GM10248 (cell line): ENCODE measurements around the gene BCKDHB.
"Not testable (repeated sequence)": the region's sequence is repeated elsewhere in the genome, so short reads cannot be mapped to it uniquely, and the experiment has no call there.

ENCODE experiments used
- CTCF ChIA-PET: fragments of 300-600 bp; sonication (Branson Sonifier 250); formaldehyde crosslinking; extraction: SDS; loops from one replicate; lab custom pipeline; 2021; ENCODE audit warnings: antibody characterized with exemption; lab: Yijun Ruan, JAX
- POLR2A ChIA-PET: fragments of 350-650 bp; sonication (Branson Sonifier 250); formaldehyde crosslinking; extraction: SDS; loops from one replicate; lab custom pipeline; 2020; ENCODE audit warnings: antibody characterized with exemption; lab: Yijun Ruan, JAX
- DNase-seq: peaks from one replicate; pipeline ENCODE4 v3.0.0; 2012; ENCODE audit errors: extremely low spot score
- TF ChIP-seq, protein P1 (sequence below): IDR thresholded peaks from 2 replicates; pipeline ENCODE4 v1.5.1; 2012; ENCODE audit warnings: mild to moderate bottlenecking, low read depth; ENCODE audit errors: extremely low read depth, missing control alignments, control extremely low read depth

The BCKDHB gene

DNA sequence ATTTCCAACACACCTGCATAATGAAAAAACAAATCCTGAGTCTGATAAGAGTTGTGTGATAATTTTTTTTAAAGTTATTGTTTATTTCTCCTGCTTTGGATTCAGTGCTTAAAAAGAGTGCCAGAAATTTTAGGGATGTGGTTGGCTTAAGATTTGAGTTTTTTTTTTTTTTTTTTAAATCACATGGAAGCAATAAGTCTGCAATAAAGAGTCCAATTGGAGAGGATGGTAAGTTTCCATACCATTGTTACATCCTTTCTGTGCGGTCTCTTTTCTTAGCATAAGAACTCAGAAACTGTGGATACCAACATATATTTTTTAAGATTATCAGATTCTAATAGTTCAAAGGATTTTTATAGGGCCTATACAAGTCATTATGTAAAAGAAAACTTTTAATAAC, 171.0 kb downstream of the BCKDHB start:
- CTCF ChIA-PET = no interaction called here
- POLR2A ChIA-PET = no interaction called here
- TF ChIP-seq, protein P1, sequence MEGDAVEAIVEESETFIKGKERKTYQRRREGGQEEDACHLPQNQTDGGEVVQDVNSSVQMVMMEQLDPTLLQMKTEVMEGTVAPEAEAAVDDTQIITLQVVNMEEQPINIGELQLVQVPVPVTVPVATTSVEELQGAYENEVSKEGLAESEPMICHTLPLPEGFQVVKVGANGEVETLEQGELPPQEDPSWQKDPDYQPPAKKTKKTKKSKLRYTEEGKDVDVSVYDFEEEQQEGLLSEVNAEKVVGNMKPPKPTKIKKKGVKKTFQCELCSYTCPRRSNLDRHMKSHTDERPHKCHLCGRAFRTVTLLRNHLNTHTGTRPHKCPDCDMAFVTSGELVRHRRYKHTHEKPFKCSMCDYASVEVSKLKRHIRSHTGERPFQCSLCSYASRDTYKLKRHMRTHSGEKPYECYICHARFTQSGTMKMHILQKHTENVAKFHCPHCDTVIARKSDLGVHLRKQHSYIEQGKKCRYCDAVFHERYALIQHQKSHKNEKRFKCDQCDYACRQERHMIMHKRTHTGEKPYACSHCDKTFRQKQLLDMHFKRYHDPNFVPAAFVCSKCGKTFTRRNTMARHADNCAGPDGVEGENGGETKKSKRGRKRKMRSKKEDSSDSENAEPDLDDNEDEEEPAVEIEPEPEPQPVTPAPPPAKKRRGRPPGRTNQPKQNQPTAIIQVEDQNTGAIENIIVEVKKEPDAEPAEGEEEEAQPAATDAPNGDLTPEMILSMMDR = no peak
- DNase-seq = no peak

DNA sequence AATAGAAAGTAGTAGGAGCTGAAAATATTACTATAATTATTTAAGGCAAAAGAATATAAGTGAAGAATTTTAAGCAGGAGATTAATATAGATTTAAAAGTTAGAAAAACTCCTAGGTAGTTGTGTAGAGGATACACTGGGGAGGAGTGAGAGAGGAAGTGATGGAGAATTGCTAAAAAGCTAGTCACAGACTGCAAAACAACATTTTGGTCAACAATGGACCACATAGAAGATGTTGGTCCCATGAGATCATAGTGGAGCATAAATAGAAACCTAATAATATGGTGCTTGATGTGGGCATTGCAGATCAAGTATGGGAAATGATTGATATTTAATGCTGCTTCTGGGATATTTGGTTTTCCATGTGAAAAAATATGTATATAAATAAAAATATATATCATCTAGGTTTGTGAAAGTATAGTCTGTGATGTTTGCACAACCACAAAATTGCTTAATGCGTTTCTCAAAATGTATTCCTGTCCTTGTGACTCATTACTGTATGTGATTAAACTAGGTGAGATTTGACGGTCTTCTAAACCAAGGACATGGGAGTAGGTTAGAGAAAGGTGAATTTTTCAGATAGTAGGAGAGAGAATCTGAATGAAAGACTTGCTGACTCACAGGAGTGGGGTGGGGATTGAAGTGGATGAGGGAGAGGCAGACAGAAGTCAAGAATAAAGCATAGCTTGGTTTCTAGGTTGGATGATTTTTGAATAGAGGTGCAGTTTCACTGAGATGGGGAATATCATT, 174.0 kb downstream of the BCKDHB start:
- CTCF ChIA-PET = no interaction called here
- POLR2A ChIA-PET = no interaction called here
- DNase-seq = no peak
- TF ChIP-seq, protein P1 = no peak

DNA sequence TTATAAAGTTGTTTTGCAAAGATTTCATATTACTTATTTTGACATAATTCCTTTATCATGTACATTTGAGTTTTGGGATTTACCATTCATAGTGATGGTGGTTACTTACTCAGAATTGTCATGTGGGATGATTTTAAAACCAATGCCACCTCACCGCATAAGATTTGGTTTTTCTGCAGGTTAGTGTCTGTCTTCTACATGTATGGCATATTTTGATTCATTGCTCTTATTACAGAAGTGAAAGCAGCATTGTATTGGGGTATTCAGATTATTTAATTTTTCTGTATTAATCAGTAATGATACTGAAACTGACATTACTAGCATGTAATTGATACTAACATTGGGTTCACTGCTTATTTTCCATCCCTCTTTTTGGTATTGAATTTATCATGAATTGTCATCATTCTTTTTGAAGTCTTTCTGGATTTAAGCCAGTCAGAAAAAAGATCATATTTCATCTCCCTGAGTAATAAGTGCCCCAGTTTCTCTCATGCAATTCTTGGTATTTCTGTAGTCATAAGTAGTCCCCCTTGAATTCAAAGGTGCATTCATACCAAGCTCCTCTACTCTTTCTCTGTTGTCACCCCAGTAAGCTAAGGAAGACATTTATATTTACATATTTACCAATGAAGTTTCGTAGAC, 176.6 kb downstream of the BCKDHB start:
- POLR2A ChIA-PET = no interaction called here
- no peak for DNase-seq
- TF ChIP-seq, protein P1 = no peak
- CTCF ChIA-PET = no interaction called here

DNA sequence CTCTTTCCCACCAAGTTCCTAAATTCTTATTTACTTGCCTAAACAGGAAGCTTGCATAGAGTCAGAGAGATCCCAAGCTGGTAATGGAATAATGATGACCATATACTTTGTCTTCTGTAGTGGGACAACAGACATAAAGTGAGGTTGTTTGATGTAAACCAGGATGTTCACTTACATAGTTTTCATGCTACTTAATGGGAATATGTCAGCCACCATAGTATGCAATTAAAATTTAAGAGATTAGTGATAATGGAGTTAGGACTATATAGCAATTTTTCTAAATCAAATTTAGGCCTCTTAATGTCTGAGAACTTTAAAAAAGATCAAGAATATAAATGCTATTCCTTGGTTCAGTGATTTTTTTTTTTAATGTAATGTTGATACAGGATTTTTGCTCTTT, 180.6 kb downstream of the BCKDHB start:
- DNase-seq = no peak
- CTCF ChIA-PET = interaction anchor here (1.2 to 1.5 kb wide), 3 partner anchors 12 to 53 kb away, joined by 3 to 5 read pairs (median 4); no protein-coding TSS in a partner anchor
- POLR2A ChIA-PET = no interaction called here
- TF ChIP-seq, protein P1 = no peak

DNA sequence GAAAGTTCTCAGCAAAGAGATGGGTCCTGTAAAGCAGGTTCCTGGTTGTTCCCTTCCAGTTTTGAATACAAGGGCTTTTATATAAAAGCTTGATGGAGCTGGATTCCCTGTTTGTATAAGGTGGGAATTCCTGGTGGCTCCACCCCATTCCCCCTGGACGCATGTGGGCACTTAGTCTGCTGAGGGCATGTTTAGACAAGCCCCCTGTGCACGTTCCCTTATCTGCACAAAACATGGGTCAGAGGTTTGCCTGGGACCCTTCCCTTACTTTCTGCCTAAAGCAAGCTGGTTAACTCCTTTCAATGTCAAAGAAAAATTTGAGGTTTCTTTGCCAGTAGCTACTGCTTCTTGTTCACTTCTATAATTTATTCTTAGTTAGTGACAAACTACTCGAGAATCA, 181.1 kb downstream of the BCKDHB start:
- ChIA-PET CTCF (interaction anchor here (1.5 kb wide), 1 partner anchor 15 kb away, joined by 5 read pairs; no protein-coding TSS in a partner anchor), POLR2A (no interaction called here)
- DNase-seq = no peak
- TF ChIP-seq, protein P1 = no peak

DNA sequence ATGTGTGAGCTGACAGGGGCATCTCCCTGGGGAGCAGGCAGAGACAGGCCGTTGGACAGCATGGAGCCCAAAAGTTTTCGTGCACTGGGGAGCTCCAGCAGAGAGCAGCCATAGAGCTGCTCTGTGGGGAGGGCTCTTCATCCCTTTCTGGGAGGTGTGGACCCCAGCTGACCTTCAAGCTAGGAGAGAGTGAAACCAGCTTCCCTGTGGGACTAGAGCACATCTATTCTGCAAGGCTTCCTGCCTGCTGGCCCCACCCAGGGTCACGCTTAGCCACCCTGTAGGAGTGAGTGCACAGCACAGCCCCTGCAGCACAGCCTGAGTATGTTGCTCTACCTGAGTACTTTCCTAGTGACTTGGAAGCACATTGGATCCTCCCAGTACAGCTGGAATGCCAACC, 183.3 kb downstream of the BCKDHB start:
- POLR2A ChIA-PET = no interaction called here
- TF ChIP-seq, protein P1 = no peak
- CTCF ChIA-PET = no interaction called here
- DNase-seq = no peak

DNA sequence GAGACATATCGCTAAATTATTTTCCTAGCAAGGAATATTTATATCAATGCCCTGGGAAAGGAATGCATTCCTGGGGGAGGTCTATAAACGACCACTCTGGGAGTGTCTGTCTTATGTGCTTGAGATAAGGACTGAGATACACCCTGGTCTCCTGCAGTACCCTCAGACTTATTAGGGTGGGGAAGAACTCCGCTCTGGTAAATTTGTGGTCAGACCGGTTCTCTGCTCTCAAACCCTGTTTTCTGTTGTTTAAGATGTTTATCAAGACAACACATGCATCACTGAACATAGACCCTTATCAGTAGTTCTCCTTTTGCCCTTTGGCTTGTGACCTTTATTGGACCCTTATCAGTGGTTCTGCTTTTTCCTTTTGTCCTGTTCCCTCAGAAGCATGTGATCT, 188.1 kb downstream of the BCKDHB start:
- POLR2A ChIA-PET, CTCF ChIA-PET, DNase-seq: not testable (repeated sequence)
